ENCODE results near the gene BLTP2.

DNA sequence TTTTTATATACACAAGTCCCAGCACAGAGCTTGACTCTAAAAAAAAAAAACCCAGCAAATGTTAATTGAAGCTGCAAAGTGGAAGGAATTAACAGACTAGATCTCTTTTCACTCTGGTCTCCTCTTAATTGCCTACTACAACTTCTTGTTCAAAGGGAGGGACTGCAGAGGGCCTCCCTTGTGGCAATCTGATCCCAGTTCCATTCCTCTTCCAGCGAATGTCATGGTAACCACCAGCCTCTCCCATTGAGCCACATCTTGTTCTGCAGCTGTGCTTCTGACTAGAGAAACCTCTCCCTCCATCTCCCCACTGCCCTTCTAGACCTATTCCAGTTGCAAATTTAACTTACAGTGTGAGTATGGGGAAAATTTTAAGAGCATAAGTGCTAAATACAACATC, 22.9 kb upstream of the BLTP2 start:
- TF ChIP-seq POLR2A (IDR thresholded peaks at IDR 0.05), result no peak
- TF ChIP-seq, protein P1, sequence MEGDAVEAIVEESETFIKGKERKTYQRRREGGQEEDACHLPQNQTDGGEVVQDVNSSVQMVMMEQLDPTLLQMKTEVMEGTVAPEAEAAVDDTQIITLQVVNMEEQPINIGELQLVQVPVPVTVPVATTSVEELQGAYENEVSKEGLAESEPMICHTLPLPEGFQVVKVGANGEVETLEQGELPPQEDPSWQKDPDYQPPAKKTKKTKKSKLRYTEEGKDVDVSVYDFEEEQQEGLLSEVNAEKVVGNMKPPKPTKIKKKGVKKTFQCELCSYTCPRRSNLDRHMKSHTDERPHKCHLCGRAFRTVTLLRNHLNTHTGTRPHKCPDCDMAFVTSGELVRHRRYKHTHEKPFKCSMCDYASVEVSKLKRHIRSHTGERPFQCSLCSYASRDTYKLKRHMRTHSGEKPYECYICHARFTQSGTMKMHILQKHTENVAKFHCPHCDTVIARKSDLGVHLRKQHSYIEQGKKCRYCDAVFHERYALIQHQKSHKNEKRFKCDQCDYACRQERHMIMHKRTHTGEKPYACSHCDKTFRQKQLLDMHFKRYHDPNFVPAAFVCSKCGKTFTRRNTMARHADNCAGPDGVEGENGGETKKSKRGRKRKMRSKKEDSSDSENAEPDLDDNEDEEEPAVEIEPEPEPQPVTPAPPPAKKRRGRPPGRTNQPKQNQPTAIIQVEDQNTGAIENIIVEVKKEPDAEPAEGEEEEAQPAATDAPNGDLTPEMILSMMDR (IDR thresholded peaks at IDR 0.05), result no peak

Data from upper lobe of left lung (tissue), 4 donors.